ENCODE measurements around the gene ANXA1.

Gene ANXA1

GRCh38 chr9:73141282-73141681, 10.4 kb upstream of the ANXA1 start:
- DNase-seq: no peak

GRCh38 chr9:73143711-73144328, 7.8 kb upstream of the ANXA1 start:
- no peak for DNase-seq

- peak; percentile 24 for DNase-seq
These were observed 5.4 kb upstream of the ANXA1 start for GRCh38 chr9:73146111-73146815.

- DNase-seq: no peak
These were observed 3.2 kb upstream of the ANXA1 start for GRCh38 chr9:73148447-73148937.

GRCh38 chr9:73149371-73150067, 2.1 kb upstream of the ANXA1 start:
- DNase-seq: no peak

- DNase-seq: no peak
These were observed 829 bp downstream of the ANXA1 start for GRCh38 chr9:73152543-73152844.

DNA sequence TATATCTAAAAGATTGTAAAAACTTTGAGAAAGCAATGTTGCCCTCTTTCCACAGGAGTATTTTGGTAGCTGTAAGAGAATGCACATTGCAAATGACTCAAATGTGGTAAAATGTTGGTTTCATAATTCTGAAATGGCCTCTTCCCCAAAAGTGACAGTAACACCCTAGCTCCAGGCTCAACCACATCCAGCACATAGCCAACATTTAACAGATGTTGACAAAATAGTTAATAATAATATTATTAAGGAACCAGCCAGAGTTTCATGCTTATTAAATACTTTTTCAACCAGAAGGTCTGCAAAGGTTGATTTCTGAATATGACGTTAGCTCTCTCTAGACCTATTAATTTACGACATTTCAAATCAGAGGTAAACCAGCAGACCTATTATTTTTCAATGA, 1.3 kb downstream of the ANXA1 start:
- DNase-seq: no peak

DNA sequence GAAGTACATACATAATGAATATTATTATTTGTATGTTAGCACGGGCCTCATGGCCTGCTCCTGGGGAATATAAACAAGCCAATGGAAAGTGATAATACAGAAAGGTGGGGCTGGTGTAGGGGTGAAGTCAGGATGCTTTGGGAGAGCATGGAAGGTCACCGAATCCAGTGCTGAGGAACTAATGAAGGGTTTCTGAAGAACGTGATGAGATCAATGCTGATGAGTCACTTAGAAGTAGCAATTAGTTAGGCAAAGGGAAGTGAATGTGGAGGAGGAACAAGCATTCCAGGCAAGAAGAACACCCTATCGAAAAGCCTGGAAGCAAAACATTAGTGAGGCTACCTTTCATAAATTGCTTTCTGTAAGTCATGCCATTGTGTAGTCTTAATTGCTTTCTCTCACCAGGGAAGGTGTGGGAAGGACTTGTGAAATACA, 2.1 kb downstream of the ANXA1 start:
- DNase-seq: no peak

- DNase-seq: no peak
These were observed 2.6 kb downstream of the ANXA1 start for GRCh38 chr9:73154271-73154670.

DNA sequence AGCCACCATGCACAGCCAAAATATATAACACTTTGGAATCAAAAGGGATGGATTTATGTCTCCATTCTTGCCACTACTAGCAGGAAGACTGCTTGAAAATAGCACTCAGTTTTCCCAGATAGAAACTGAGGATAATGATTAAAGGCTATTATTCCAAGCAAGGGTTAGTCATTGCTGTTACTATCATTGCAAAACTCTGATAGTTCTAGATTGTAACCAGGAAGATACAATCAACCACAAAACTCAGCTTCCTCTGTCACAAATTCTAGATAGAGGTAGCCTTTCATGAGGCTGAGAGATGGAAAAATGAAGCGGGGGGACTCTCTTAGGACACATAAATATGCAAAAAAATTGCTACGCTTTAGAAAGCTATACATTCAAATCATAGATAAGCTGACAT, 3.1 kb downstream of the ANXA1 start:
- no peak for DNase-seq

GRCh38 chr9:73155377-73155776, 3.7 kb downstream of the ANXA1 start:
- no peak for DNase-seq

- no peak for DNase-seq
These were observed 4.6 kb downstream of the ANXA1 start for GRCh38 chr9:73155968-73156864.

DNA sequence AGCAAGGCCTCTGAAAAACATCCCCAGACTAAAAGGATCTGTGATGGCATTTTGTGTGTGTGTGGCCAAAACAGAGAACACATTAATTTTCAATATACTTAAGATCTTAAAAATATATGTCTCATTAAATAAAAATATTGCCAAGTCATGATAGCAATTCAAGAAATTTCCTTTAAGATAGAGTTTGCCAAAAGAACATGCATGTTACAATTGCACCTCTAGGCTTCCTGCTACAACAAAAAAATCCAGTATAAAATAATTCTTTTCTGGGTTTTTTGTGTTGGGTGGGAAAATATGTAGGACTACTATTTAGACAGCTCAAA, 5.2 kb downstream of the ANXA1 start:
- no peak for DNase-seq

DNA sequence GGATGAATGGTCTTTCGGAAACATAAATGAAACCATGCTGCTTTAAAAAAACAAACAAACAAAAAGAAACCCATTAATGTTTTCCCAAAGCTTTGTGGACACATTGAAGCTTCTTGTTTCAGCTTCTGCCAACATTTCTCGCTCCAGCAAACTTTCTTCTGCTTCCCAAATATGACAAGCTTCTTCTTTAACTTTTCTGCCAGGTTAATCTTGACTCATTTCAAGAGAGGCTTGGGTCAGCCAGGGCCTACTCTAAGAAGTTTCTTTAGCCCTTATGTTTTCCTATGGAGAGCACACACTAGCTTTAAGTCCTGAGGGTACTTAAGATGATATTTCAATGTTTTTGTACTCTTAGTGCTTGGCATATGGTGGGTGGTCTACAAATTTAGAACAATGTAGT, 6.1 kb downstream of the ANXA1 start:
- DNase-seq: no peak

- DNase-seq: no peak
These were observed 7.1 kb downstream of the ANXA1 start for GRCh38 chr9:73158723-73159122.

DNA sequence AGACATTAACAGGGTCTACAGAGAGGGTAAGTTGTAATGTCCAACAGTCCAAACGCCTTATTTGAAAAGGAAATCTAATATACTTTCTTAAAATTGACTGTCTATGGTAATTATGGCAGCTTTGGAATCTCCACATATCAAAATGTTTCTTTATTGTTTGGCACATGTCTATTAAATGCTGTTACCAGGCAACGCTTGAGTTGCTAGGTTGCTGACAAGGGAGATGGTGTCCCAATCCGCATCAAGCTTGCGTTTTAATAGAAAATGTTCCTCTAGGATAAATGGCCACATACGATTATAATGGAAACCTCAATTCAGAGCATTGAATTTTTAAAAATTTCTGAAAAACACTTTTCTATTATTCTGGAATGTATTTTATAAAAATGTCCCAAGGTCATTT, 9.2 kb downstream of the ANXA1 start:
- DNase-seq: no peak

GRCh38 chr9:73162987-73163768, 11.5 kb downstream of the ANXA1 start:
- no peak for DNase-seq

- no peak for DNase-seq
These were observed 14.2 kb downstream of the ANXA1 start for GRCh38 chr9:73165911-73166310.

DNA sequence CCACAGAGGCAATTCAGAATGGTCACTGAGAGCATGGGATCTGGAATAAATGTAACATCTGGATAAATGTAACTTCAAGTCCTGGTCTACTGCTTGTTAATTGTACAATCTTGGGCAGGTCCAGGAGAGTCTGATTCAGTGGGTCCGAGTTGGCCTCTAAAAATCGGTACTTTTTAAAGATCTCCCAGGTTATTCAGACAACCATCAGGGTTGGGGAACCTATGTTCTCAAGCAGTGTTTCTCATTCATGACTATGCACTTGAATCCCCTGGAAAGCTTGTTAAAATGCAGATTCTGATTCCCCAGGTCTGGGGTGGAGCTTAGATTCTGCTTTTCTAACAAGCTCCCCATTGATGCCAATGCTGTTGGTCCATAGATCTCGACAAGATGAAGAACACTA, 14.8 kb downstream of the ANXA1 start:
- no peak for DNase-seq

DNA sequence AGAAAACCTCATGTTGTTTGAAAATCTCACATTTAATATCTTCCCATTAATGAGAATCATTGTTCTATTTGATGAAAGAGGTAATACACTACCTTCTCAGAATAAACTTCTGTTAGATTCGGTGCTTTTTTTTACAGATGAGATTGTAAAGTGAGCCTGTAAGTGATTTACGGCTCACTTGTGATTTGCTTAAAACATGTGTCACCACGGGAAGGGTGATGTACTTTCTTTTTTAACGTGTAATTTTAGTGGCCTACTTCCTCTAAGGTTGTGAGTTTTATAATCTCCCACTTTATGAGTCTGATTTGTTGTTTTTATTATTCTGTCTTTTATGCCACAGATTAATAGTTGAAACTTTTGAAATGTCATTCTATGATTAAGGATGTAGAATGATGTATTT, 15.9 kb downstream of the ANXA1 start:
- DNase-seq: no peak

DNA sequence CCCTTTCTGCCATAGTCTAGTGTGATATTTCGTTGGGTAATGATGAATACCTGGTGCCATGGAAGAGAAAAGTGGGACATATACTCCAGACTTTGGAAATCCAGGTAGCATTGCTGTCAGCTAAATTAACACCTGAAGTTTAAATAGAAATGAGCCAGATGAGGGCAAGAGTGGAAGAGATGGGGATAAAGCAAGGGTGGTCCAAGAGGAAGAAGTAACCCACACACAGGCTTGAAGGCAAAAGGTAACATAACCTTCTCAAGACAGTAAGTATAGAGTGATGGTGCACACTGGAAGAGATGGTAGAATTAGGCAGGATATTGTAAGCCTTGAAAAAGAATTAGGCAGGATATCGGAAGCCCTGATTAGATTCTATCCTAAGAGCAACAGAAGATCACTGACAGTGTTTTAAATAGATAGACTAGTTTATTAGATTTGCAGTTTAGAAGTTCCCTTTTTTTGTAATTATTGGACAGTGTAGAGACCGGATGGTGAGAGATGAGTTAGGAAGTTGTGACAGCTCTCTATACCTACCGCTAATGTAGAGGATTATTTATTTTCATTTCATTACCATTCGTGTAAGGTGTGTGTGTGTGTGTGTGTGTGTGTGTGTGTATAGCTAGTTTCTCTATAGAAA, 16.8 kb downstream of the ANXA1 start:
- no peak for DNase-seq

All from NCI-H1105 treated with DMSO at 0.1 percent for 48 hours (cell line).